ENCODE measurements around the gene SMARCD3.
A peak's percentile ranks its signal among the peaks of the same experiment; 100 is the strongest.

Gene SMARCD3

DNA sequence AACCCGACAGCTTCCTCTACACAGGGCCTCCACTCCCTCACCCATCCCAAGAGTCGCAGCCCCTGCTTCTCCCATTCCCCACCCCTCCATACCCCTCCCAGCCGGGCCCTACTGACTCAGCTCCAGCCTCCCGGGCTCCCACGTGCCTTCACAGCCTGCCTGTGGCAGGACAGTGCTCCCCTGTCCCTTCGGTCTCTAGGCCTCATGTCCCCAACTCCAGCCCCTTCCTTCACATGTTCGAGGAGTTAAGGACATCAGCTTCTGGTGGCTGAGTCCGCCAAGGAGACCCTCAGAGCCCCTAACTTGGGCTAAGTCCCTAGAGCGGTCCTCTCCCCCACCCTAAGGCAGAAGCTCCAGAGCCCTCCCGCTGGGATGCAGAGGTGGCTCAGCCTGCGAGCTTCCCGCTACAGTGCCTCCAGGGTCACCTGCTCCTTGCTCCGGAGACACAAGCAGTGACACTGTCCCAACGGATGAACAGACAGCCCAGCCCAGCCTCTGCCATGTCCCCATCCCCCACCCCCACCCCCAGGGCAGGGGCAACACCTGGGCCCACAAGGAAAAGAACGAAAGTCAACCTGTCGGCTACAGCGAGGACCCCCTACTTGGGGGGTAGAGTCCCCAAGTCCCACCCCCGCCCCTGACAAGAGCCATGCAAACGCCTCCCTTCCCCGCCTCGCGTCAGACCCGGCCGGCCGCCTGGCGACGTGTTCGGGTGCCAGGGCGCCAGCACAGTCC, 716 bp downstream of the SMARCD3 start:
- DNase-seq (ENCODE audit: low read depth): no peak

DNA sequence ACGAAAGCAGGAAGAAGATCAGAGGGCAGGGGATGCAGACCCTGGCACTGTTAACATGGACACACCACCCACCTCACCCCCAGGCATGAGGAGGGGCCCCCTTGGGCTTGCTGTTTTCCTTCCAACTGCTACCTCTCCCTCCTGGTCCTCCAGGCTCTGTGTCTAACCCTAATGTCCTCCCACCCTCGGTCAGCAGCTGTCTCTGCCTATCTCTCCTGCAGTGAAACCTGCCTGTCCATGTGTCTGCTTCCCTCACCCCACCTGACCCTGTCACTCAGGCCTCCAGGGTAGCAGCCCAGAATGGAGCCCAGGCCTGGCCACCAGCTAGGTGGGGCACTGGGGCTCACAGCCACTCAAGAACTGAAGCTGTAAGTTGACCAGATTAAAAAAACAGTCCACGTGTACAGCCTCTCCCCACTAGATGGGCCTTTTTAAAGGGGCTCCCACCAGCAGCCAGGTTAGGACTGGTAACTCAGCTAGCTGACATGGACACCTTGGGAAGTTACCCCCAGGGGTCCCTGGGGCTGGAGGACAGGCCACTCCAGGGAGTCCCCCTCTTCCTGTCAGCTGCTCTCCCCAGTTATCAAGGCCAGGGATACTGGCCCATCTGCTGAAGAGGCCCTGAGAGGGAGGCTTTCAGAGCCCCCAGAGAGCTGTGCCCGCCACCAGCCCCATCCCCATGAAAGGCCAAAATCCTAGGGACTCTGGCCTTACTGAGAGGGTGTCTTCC, 1.5 kb downstream of the SMARCD3 start:
- no peak for DNase-seq (ENCODE audit: low read depth)

DNA sequence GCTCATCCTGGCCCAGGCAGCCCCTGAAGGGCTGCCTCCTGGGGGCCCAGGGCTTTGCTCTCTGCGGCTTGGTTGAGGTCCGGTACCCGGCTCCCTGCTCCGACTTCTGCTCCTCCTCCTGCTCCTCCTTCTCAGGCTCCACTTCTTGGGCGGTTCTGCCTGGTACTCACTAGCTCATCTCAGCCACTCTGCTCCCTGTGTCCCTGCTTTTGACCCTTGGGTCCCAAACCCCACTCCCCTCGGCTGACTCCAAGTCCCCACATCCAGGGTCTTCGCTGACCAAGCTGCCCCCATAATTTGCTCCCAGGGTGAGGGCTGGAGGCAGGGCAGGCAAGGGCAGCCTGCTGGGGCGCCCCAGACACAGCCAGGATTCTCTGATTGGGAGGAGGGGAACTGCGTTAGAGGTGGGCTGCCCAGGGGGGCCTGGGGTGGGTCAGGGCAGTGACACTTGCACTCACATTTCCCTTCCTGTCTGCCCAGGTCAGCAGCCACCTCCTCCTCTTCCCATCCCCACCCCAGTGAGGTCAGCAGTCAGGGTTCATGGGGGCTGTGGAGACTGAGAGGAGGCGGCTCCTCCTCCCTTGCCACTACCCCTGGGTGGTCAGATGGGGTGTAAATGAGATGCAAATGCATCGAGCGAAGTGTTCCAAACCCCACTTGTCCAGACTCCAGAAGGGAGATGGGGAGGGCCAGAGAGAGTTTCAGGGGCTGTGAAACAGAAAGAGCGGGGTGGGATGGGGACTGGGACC, 2.2 kb downstream of the SMARCD3 start:
- DNase-seq (ENCODE audit: low read depth): peak; percentile 33

DNA sequence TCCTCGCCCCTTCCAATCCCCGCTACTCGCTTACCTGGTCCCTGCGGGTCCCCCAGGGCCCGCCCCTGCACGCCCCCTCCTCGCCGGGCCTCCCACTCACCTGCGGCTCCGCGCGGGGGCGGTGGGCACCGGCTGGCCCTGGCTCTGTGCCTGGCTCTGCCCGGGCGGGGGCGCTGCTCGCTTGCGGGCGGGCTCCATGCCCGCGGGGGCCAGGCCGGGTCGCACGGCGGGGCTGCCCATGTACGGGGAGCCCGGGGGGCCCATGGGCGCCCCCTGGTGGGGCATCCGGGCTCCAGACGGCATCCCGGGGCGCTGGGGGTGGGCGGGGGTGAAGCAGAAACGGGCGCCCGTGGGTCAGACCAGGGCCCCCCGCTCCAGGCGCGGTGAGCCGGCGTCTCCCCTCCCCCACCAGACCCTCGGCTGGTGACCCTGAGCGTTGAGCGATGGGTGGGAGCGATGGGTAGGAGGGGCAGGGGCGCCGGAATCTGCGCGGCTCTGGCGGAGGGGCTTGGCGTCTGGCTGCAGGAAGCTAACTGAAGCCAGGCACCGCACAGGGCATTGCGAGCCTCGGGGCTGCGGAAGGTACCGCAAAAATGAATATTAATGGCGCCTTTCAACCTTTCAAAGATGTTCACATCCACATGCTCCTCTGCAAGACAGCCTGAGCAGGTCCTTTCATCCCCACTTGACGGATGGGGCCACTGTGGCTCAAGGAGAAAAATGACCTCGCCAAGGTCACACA, 3.0 kb downstream of the SMARCD3 start:
- no peak for DNase-seq (ENCODE audit: low read depth)

DNA sequence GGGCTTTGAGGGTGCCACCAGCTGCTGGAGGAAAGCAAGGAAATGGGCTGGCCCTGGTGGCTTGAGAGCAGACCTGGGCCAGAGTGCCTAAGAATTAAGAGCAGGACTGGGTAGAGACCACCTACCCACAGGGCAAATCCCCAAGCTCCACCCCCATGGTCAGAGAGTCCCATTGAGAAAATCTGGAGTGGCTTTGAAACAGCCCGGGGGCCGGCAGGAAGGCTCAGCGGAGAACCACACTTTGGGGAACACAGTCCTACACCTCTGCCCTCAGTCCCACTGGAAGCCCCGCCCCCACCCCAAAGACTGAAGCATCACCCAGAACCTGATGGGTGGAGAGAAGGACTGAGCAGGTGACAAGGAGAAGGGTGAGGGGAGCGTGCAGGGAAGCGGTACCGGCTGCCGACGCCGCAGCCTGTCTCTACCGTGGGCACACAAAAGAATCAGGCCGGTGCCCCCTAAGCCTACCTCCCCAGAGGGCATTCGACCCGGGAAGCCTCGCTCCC, 3.6 kb downstream of the SMARCD3 start:
- DNase-seq (ENCODE audit: low read depth): no peak

DNA sequence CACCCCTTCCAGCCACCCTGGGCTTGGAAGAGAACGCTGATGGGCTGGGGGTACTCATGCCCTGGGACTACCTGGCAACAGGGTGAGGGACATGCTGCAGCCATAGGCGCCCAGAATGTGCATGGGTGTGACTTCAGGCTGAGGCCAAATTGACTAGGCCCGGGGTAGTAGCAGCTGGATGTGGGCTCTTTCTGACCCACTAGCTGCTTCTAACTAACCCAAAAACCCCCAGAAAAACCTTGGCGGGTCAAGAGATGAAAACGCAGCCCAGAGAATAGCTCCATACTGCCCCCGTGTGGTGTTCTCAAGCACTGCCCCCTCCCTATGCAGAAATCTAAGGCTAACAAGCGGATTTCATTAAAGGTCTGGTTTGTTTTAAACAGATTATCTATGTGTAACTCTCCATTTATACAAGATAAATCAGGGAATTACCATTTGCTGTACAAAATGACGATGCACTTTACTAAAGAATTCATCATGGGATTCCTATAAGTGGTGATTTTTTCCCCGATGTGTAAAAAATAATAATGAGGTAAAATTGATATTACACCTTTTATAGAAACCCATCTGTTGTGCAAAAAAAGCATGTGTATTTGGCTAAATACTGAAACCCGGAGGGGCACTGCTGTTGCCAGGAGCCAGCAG, 4.2 kb downstream of the SMARCD3 start:
- peak; percentile 54 for DNase-seq (ENCODE audit: low read depth)

DNA sequence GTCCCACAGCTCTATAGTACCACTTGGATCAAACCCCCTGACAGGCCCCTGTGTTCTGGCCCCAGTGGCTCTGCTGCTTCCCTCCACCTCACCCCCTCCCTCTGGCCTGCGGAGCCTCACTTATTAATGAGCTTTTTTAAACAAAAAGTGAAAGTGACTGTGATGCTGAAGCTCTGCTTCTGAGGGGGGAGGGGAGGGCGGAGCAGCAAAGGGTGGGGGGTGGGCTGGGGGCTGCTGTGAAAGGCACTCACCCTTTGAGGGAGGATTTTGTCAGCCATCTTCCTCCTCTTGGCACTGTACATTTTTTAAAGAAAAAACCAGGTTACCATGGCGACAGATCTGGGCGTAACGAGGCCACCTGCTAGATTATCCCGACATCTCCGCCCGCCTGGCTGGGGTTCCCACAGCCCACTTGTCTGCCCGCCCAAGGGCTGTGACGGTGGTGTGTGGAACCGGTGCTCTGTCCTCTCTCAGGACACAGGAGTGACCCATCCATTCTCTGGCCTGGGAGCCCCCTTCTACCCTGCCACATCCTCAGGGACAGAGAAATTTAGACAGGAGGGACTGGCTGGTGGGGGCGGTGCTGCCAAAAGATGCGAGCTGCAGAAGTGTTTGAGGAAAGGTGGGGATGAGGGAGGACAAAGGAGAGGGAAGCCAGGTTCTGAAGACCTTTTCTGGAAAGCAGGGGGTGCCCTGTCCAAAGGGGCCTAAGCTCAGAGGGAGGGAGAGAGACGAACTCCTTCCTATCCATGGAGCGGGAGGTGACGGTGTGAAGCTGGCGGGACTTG, 4.9 kb downstream of the SMARCD3 start:
- no peak for DNase-seq (ENCODE audit: low read depth)

DNA sequence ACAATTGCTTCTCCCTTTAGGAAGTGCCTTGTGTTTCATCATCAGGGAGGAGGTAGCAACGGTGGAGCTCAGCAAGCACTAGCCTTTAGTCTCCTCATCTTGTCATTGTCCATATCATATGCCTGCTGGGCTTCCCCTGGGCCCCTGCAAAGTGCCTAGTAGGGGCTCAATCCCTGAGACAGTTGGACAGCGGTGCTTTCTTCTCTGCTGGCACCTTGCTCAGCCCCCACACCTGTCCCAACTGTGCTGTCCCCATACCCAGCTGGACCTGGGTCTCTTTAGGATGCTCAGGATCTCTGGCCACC, 5.5 kb downstream of the SMARCD3 start:
- DNase-seq (ENCODE audit: low read depth): no peak

DNA sequence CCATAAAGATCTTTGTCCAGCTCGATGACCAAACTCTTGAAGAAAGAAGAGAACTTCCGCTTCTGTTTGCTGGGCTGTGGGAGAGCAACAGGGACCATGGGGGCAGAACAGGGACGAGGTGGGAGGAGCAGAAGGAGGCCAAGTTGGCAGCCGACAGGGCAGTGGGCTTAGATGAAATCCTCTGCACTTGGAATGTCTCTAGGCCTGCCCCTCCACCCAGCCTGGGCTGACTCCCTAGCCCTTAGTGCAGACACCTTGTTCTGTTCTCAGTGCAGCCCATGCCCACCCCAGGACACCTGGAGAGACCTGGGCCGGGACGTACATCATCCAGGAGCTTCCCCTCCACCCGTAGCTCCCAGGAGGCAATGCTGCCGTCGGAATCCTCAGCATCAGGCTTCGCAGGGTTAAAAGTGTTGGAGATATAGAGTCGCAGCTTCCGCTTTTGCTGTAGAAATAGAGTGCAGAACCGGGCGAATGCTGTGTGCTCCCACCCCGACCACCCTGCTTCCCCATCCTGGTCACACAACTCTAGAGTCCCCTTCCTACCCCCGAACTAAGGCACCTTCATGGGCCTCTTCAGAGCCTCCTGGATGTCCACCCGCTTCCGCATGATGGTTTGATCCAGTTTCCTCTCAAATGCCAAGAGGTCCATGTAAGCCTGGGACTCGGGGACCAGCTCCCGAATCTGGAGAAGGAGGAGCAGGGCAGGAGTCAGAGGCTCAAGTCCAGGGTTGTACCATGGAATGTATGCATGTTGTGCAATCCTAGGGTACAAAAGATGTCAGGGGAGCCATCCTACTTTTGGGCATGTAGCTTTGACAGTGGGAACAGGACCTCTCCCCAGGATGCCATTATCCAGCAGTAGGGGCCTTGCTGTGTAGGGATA, 6.1 kb downstream of the SMARCD3 start:
- no peak for DNase-seq (ENCODE audit: low read depth)

DNA sequence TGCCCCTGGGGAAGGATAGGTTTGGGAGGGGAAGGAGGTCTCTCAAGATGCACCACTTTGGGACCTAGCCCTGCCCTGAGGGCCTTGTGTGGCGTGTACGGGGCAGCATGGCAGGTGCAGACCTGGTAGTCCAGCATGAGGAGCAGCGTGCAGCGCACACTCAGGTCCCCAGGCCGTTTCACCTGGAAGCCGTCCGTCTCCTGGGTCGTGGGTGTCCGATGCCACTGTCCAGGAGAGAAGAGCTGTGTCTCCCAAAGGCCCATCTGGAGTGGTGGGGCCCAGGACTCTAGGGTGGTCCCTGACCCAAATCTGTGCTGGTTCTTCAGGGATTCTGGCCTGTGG, 6.8 kb downstream of the SMARCD3 start:
- no peak for DNase-seq (ENCODE audit: low read depth)

DNA sequence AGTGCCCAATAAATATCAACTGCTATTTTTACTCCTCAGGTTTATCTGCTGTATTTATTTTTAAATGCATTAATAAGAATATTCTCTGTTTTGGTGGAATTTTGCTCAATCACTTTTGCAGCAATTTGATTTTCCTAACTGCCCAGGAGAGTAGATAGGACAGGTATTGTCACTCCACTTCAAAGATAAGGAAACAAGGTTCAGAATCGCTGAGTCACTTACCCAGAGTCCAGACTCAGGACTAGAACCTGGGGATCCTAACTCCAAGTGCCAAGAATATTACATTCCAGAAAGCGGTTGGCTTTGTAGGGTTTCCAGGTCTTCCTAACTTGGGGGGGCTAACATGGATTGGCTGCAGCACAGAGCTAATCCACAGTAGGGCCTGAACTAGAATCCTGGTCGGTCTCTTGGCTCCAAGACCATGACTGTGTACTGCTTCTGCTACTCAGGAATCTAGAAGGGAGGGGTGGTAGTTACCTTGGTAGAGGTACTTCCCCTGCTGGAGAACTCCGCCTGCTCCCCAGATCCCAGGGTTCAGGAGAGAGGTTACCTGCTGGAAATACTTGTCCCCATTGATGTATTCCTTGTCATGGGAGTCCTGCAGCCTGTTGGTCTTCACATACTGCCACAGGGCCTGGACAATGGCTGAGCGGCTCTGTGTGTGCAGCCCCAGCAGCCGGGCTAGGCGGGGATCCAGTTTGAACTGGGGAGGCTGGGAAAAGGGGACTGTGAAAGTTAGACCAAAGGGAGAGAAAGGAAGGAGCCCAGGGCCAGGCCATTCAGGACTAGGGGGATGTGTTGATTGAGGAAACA, 7.3 kb downstream of the SMARCD3 start:
- no peak for DNase-seq (ENCODE audit: low read depth)

DNA sequence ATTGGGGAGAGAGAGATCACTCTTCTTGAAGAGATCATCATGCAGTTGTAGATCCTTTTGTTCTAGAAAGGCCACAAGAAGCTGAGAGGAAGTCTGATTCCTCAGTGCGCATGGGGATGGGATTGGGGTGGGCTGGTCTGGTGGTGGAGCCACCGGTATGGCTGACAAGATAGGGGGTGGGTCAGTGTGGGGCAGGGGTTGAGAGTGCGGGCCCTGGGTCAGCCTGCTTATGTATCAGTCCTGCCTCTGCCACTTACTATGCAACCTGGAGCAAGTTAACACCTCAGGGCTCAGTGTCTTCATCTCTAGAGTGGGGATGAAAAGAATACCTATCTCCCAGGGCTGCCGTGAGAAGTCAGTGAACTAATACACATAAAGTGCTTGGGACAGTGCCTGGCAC, 8.0 kb downstream of the SMARCD3 start:
- no peak for DNase-seq (ENCODE audit: low read depth)

DNA sequence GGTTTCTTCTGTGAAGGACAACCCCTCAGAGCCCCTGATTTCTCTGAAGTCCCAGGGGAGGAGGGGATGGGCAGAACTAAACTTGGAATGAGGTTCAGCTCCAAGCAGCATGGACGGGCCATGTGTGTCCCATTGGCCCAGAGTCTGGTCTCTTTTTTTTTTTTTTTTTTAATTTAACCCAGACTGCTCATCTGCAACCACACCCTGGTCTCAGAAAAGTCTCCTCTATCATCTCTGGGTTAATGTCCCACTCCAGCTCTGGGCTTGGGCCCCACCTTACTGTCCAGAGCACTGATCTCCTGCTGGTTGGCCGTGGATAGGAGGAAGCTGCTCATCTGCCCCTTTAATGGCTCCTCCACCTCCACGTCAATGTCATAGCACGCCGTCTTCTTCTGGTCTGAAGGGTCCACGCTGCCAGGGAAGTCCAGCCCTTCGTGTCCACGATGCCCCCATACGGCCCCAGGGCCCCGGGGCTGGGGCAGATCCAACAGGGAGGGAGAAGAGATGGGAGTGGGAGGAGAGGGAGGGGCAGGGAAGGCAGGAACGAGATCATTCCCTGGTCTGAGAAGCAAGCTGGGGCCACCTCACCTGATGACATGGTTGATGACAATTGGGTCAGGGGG, 8.5 kb downstream of the SMARCD3 start:
- no peak for DNase-seq (ENCODE audit: low read depth)

DNA sequence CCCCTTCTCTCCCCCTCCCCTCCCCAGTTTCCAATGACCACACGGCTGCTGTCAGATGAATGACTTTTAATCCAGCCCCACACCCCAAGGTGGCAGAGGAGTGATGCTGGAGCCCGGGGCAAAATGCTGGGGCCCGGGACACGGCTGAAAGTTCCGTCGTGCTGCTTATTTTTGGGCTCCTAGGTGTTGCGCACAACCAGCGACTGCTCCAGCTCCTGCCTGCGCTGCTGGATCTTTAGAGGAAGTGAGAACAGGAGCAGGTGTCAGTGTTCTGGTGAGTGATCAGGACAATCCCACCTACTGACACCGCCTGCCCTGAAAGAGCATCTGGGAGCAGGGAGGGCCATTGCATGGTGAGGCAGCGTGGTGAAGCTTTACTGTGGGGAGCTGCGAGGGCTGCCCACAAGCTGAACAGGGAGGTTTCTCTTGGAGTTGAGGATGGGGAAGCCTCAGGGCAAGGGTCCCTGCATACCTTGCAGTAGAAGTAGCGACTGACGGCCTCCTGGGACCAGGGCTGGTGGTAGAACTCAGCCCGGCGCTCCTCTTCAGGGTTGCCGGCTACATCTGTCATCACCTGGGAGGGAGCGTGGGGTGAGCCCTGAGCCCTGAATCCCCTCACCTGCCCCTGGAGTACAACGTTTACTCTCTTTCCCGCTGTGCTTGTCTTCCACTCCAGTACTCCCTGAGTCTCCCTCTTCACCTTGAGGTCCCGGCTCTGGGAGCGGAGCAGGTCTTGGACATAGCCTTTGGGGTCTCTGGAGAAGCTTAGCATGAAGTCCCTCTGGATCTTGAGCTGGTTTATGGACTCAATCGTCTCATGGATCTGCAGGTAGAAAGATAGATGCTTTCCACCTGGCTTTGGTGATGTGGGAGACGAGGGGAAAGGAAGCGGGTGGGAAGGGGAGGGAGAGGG, 9.3 kb downstream of the SMARCD3 start:
- DNase-seq (ENCODE audit: low read depth): no peak

DNA sequence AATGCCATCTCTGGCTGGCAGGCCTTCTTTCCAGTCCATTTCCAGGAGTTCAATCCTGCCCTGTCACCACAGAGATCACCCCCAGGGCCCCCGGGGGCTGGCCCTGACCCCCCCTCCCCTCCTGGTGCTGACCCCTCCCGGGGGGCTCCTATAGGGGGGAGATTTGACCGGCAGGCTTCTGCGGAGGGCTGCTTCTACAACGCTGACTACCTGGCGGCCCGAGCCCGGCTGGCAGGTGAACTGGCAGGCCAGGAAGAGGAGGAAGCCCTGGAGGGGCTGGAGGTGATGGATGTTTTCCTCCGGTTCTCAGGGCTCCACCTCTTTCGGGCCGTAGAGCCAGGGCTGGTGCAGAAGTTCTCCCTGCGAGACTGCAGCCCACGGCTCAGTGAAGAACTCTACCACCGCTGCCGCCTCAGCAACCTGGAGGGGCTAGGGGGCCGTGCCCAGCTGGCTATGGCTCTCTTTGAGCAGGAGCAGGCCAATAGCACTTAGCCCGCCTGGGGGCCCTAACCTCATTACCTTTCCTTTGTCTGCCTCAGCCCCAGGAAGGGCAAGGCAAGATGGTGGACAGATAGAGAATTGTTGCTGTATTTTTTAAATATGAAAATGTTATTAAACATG, 10.2 kb downstream of the SMARCD3 start:
- no peak for DNase-seq (ENCODE audit: low read depth)

DNA sequence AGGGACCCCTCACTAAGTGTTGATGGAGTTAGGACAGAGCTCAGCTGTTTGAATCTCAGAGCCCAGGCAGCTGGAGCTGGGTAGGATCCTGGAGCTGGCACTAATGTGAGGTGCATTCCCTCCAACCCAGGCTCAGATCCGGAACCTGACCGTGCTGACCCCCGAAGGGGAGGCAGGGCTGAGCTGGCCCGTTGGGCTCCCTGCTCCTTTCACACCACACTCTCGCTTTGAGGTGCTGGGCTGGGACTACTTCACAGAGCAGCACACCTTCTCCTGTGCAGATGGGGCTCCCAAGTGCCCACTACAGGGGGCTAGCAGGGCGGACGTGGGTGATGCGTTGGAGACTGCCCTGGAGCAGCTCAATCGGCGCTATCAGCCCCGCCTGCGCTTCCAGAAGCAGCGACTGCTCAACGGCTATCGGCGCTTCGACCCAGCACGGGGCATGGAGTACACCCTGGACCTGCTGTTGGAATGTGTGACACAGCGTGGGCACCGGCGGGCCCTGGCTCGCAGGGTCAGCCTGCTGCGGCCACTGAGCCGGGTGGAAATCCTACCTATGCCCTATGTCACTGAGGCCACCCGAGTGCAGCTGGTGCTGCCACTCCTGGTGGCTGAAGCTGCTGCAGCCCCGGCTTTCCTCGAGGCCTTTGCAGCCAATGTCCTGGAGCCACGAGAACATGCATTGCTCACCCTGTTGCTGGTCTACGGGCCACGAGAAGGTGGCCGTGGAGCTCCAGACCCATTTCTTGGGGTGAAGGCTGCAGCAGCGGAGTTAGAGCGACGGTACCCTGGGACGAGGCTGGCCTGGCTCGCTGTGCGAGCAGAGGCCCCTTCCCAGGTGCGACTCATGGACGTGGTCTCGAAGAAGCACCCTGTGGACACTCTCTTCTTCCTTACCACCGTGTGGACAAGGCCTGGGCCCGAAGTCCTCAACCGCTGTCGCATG, 11.0 kb downstream of the SMARCD3 start:
- DNase-seq (ENCODE audit: low read depth): no peak

Data from amniotic epithelial cell (primary cell).